Stimulated activated CD8-positive, alpha-beta memory T cell treated with anti-CD3 and anti-CD28 coated beads, Interleukin-7, amount 100 ng/mL, for 48 hours (primary cell): ENCODE results near the gene IL13RA2.

Experiments used
- DNase-seq, 2 donors: peaks; one replicate each; pipeline ENCODE4 v3.0.0-alpha.2; 2020; ENCODE audit warnings: low read depth in 1 of 2; ENCODE audit errors: extremely low read depth in 1 of 2

The IL13RA2 gene

GRCh38 chrX:114997779-114998178, 19.6 kb downstream of the IL13RA2 start:
- DNase-seq = no peak

GRCh38 chrX:114985967-114986592, 31.3 kb downstream of the IL13RA2 start:
- no peak for DNase-seq

GRCh38 chrX:114976292-114976691, 41.1 kb downstream of the IL13RA2 start:
- DNase-seq = no peak

- no peak for DNase-seq
These were observed 44.4 kb downstream of the IL13RA2 start for GRCh38 chrX:114973013-114973412.

GRCh38 chrX:114970806-114971205, 46.6 kb downstream of the IL13RA2 start:
- no peak for DNase-seq

GRCh38 chrX:114964374-114964773, 53.0 kb downstream of the IL13RA2 start:
- no peak for DNase-seq

GRCh38 chrX:114962209-114962608, 55.2 kb downstream of the IL13RA2 start:
- no peak for DNase-seq

GRCh38 chrX:114959729-114960128, 57.7 kb downstream of the IL13RA2 start:
- DNase-seq = no peak
